DMS79 treated with DMSO at 0.1 percent for 48 hours (cell line): Measurements from ENCODE around the gene SSMEM1.
"Not testable (repeated sequence)": the region's sequence is repeated elsewhere in the genome, so short reads cannot be mapped to it uniquely, and the experiment has no call there.

ENCODE experiments used
- DNase-seq: peaks from one replicate; lab custom pipeline; 2025; lab: John Stamatoyannopoulos, UW

Gene SSMEM1

GRCh38 chr7:130248842-130249241 is 41.2 kb downstream of the SSMEM1 start:
- DNase-seq, result not testable (repeated sequence)

GRCh38 chr7:130249626-130250025 is 42.0 kb downstream of the SSMEM1 start:
- not testable (repeated sequence) for DNase-seq

GRCh38 chr7:130254555-130254954 is 46.9 kb downstream of the SSMEM1 start:
- no peak for DNase-seq

- DNase-seq, result no peak
Observed at GRCh38 chr7:130256704-130257103, 49.0 kb downstream of the SSMEM1 start.

- no peak for DNase-seq
Observed at GRCh38 chr7:130258494-130259078, 50.9 kb downstream of the SSMEM1 start.

GRCh38 chr7:130262448-130262847 is 54.8 kb downstream of the SSMEM1 start:
- DNase-seq, result no peak

GRCh38 chr7:130263130-130263529 is 55.5 kb downstream of the SSMEM1 start:
- no peak for DNase-seq
